ENCODE results near the gene TAB2.

Gene TAB2

GRCh38 chr6:149334682-149335160 is 17.2 kb downstream of the TAB2 start:
- H3K4me3 ChIP-seq (ENCODE audit: low read length), result no peak overlapping the region
- no peaks in the 10 kb centered on the region for H3K36me3 ChIP-seq (ENCODE audit: control insufficient read depth, low read length)
- peaks cover 97% of the 10 kb centered on the region for H3K79me2 ChIP-seq (ENCODE audit: control insufficient read depth, low read length)
- H3K27me3 ChIP-seq (ENCODE audit: control insufficient read depth, low read length), result no peaks in the 10 kb centered on the region
- no peaks in the 10 kb centered on the region for H3K9me2 ChIP-seq (replicated peaks; ENCODE audit: control insufficient read depth, low read length)
- no peaks in the 10 kb centered on the region for H3F3A ChIP-seq (ENCODE audit: control insufficient read depth, insufficient read depth)
- H3K27ac ChIP-seq (ENCODE audit: low read depth, low read length), result no peak overlapping the region
- H4K20me1 ChIP-seq (ENCODE audit: control insufficient read depth, insufficient read depth, low read depth, low read length), result peaks cover 36% of the 10 kb centered on the region
- peaks cover 48% of the 10 kb centered on the region for H3K4me1 ChIP-seq (ENCODE audit: control insufficient read depth, low read length)
- no peak for TF ChIP-seq EZH2phosphoT487 (IDR thresholded peaks at IDR 0.05; ENCODE audit: borderline replicate concordance, low read length)
- no peak for TF ChIP-seq CTCF (IDR thresholded peaks at IDR 0.05; ENCODE audit: low read depth, low read length, poor library complexity, severe bottlenecking)
- H3K4me2 ChIP-seq (ENCODE audit: low read length), result no peak overlapping the region
- H3K9me3 ChIP-seq (ENCODE audit: control insufficient read depth, insufficient read depth, low read length), result no peaks in the 10 kb centered on the region

GRCh38 chr6:149335924-149336608 is 18.6 kb downstream of the TAB2 start:
- peaks cover 36% of the 10 kb centered on the region for H4K20me1 ChIP-seq (ENCODE audit: control insufficient read depth, insufficient read depth, low read depth, low read length)
- H3K27ac ChIP-seq (ENCODE audit: low read depth, low read length), result no peak overlapping the region
- H3F3A ChIP-seq (ENCODE audit: control insufficient read depth, insufficient read depth), result no peaks in the 10 kb centered on the region
- H3K27me3 ChIP-seq (ENCODE audit: control insufficient read depth, low read length), result no peaks in the 10 kb centered on the region
- no peak for TF ChIP-seq CTCF (IDR thresholded peaks at IDR 0.05; ENCODE audit: low read depth, low read length, poor library complexity, severe bottlenecking)
- no peak for TF ChIP-seq EZH2phosphoT487 (IDR thresholded peaks at IDR 0.05; ENCODE audit: borderline replicate concordance, low read length)
- H3K79me2 ChIP-seq (ENCODE audit: control insufficient read depth, low read length), result peaks cover 96% of the 10 kb centered on the region
- no peaks in the 10 kb centered on the region for H3K36me3 ChIP-seq (ENCODE audit: control insufficient read depth, low read length)
- H3K4me1 ChIP-seq (ENCODE audit: control insufficient read depth, low read length), result peaks cover 43% of the 10 kb centered on the region
- H3K9me2 ChIP-seq (replicated peaks; ENCODE audit: control insufficient read depth, low read length), result no peaks in the 10 kb centered on the region
- H3K9me3 ChIP-seq (ENCODE audit: control insufficient read depth, insufficient read depth, low read length), result no peaks in the 10 kb centered on the region
- no peak overlapping the region for H3K4me2 ChIP-seq (ENCODE audit: low read length)
- H3K4me3 ChIP-seq (ENCODE audit: low read length), result no peak overlapping the region

GRCh38 chr6:149336609-149336928 is 19.1 kb downstream of the TAB2 start:
- no peak for TF ChIP-seq EZH2phosphoT487 (IDR thresholded peaks at IDR 0.05; ENCODE audit: borderline replicate concordance, low read length)
- no peak for TF ChIP-seq CTCF (IDR thresholded peaks at IDR 0.05; ENCODE audit: low read depth, low read length, poor library complexity, severe bottlenecking)
- H3F3A ChIP-seq (ENCODE audit: control insufficient read depth, insufficient read depth), result no peaks in the 10 kb centered on the region; the same call in 1 of the 2 replicates
- no peaks in the 10 kb centered on the region for H3K36me3 ChIP-seq (ENCODE audit: control insufficient read depth, low read length)
- H3K9me3 ChIP-seq (ENCODE audit: control insufficient read depth, insufficient read depth, low read length), result no peaks in the 10 kb centered on the region
- H3K79me2 ChIP-seq (ENCODE audit: control insufficient read depth, low read length), result peaks cover 96% of the 10 kb centered on the region
- H3K4me1 ChIP-seq (ENCODE audit: control insufficient read depth, low read length), result peaks cover 43% of the 10 kb centered on the region
- H3K4me3 ChIP-seq (ENCODE audit: low read length), result no peak overlapping the region
- H3K27ac ChIP-seq (ENCODE audit: low read depth, low read length), result no peak overlapping the region
- no peaks in the 10 kb centered on the region for H3K27me3 ChIP-seq (ENCODE audit: control insufficient read depth, low read length)
- peaks cover 36% of the 10 kb centered on the region for H4K20me1 ChIP-seq (ENCODE audit: control insufficient read depth, insufficient read depth, low read depth, low read length)
- no peaks in the 10 kb centered on the region for H3K9me2 ChIP-seq (replicated peaks; ENCODE audit: control insufficient read depth, low read length)
- no peak overlapping the region for H3K4me2 ChIP-seq (ENCODE audit: low read length)

All from DOHH2 (cell line).